SK-MEL-5 (cell line): ENCODE results near the gene SPACDR. TPM values are rescaled to one million over a fixed set of nuclear protein-coding genes. Genes with fewer than 3 reads are reported as not detected.

Experiments
- DNase-seq: peaks from one replicate; pipeline ENCODE4 v3.0.0-alpha.2; 2016; ENCODE audit warnings: low read depth, low spot score
- in situ Hi-C: cut with HindIII; loops from 2 replicates; pipeline ENCODE4 v1.10.0; 2016; ENCODE audit warnings: low sequenced_read_pairs, high pct_unique_total_duplicates, low pct_unique_long_range_greater_than_20kb
- total RNA-seq: library from RNA; depleted of rRNA; stranded (reverse); fragments of >200 nt; shearing (Covaris generic); gene quantifications from 2 replicates; pipeline ENCODE4 v1.2.3, GENCODE V29; 2014

SPACDR gene
- total RNA-seq, 1 experiment from 2014 or later: not detected

DNA sequence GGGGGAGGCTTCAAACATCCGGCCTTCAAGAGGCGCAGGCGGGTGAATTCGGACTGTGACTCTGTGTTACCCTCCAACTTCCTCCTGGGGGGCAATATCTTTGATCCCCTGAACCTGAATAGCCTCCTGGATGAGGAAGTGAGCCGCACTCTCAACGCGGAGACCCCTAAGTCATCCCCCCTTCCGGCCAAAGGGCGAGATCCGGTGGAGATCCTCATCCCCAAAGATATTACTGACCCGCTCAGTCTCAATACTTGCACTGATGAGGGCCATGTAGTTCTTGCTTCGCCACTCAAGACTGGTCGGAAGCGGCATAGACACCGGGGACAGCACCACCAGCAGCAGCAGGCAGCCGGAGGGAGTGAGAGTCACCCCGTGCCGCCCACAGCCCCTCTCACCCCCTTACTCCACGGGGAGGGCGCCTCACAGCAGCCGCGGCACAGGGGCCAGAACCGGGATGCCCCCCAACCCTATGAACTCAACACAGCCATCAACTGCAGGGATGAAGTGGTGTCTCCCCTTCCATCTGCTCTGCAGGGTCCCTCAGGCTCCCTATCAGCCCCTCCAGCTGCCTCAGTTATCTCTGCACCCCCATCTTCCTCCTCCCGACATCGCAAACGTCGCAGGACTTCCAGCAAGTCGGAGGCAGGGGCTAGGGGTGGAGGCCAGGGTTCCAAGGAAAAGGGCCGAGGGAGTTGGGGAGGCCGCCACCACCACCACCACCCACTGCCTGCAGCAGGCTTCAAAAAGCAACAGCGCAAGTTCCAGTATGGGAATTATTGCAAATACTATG lies 33.4 kb downstream of the SPACDR start:
- no peak for DNase-seq
- in situ Hi-C loops: no loop called here

DNA sequence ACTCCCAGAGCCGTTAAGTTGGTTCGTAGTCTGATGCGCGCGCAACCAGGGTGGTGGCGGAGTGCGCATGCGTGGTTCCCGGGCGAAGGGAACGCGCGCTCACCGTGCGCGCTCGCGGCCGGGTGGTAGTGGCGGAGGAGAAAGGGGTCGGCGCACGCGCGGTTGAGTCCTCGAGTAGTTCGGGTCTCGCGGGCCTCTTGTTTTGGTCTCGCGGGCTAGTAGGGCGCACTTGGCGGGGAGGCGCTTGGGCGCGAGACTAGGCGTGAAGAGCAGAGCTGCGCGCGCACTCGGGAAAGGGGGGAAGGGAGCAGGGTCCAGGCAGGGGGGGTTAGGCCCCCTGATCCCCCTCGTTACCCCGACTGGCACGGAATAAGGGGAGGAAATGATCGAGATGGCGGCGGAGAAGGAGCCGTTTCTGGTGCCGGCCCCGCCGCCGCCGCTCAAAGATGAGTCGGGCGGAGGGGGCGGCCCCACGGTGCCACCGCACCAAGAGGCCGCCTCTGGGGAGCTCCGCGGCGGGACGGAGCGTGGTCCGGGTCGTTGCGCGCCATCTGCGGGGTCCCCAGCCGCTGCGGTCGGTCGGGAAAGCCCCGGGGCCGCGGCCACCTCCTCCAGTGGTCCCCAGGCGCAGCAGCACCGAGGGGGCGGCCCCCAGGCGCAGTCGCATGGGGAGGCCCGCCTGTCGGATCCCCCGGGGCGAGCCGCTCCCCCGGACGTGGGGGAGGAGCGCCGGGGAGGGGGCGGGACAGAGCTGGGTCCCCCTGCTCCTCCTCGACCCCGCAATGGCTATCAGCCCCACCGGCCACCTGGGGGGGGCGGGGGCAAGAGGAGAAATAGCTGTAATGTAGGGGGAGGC lies 34.2 kb downstream of the SPACDR start, which contains the start of gene MEPCE:
TSS of gene MEPCE (plus strand) at position 195 of the 856 bp plus-strand sequence. CDS start at position 383, 188 bp downstream.
- in situ Hi-C loops: no loop called here
- peak; percentile 99 for DNase-seq

DNA sequence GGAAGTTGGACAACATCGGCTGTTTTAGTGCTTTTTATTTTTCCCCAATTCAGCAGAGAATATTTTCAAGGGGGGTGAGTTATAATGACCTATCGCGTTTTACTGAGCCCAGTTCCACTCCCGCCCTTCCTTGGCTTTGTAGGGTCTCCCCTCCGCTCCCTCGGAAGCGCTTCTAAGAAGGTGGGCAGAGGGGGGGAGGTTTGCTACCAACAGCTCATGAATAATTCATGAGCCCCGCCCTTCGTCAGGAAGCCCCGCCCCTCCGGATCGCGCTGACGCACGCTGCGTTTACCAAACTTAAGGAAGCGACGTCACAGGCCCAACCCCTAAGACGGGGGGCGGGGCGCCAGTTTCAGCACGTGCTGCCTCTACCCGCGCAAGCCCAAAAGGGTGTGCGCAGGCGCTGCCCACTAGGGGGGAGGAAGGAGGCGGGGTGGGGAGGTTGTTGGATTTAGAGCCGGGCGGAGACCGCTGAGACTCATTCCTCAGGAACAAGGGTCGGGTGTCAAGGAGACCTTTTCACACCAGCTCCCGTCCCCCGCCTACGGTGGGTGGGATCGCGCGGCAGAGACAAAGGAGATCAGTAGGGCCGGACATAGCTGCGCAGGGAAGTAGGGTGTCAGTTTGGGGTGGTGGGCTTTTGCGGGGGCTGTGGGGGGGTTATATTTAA lies 35.0 kb downstream of the SPACDR start:
- in situ Hi-C loops: no loop called here
- DNase-seq: peak; percentile 100

DNA sequence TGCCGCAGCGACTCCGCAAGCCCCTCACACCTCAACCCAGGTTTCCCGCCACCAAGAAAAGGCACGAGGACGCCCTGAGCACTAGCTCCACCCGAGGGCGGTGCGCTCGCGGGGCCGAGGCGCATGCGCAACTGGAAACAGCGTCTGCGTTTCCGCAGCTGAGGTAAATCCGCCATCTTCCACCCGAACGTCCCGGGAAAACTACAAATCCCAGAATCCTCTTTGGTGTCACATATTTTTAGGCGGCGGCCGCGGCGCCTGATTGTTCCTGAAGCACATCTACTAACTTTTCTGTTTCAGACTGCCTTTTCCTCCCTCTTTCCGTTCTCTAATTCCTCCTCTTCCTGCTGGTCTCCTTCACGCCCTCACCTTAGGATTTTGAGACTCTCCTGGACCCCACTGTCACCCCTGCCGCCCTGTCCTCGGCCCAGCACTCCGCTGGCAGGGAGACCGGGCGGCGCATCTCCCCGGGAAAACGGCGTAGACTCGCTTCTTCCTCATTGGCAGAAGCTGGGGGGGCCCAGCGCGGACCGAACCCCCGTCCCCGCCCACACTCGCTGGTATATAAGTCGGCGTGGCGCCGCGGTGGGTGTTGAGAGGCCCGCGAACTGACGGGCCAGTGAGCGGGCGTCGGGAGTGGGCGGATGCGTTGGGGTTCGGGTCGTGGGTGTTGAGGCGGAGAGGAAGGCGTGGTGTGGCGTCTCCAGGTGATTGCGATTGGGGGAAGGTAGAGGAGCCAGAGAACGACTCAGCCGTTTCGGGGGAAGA lies 35.7 kb downstream of the SPACDR start, which contains the start of gene ZCWPW1:
TSS of gene ZCWPW1 (minus strand) at position 505 of the 768 bp plus-strand sequence. CDS start 8,054 bp downstream, outside the sequence.
- in situ Hi-C loops: no loop called here
- peak; percentile 98 for DNase-seq

DNA sequence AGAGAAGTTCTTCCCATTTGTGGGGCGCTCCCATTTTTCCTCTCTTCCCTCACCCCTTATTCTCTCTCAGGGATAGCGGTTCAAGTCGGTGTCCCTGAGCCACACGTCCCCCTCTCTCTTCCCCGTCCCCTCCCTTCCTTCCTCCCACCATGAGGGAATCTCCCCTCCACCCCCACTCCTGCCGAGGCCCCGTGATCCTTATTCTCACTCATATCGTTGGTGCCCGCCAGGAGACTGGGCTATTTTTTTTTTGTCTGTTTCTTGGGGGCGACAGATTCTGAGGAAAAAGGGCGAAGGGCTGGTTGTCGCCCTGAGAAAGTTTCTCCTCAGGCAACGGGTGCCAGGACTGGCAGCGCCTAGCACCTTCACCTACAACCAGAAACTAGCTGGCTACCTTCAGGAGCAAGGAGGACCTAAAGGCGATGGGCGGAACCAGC lies 36.3 kb downstream of the SPACDR start:
- DNase-seq: no peak
- in situ Hi-C loops: no loop called here

DNA sequence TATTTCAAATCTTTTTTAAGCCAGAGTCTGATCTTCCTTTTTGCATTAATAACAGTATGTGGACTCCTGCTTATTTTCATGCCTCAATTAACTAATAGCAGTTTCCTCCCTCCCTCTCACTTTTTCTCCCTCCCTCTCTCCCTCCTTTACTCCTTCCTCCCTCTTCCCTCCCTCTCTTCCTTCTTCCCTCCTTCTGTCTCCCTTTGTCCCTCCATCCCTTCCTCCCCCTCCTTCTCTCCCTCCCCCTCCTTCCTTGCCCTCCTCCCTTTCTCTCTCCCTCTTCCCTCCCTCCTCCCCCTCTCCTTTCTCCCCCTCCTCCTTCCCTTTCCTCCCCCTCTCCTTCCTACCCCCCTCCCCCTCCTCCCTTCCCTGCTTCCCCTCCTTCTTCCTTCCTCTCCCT lies 37.5 kb downstream of the SPACDR start:
- no peak for DNase-seq
- in situ Hi-C loops: no loop called here

DNA sequence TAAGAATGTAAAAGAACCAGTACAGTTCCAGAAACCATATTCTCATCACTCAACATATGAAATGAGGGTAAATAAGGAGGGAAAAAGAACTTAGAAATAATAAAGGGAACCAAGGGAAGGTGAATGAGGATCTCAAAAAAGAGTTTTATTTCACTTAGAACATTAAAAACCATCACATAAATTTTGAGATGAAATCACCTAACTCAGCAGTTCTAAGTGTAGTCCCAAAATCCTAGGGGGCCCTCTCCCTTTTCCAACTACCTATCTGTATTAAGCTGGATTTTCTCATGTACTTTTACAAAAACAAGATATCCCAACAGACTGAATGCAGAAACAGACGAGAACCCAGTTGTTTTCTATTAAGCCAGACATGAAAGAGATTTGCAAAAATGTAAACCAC lies 38.7 kb downstream of the SPACDR start:
- DNase-seq: no peak
- in situ Hi-C loops: no loop called here

DNA sequence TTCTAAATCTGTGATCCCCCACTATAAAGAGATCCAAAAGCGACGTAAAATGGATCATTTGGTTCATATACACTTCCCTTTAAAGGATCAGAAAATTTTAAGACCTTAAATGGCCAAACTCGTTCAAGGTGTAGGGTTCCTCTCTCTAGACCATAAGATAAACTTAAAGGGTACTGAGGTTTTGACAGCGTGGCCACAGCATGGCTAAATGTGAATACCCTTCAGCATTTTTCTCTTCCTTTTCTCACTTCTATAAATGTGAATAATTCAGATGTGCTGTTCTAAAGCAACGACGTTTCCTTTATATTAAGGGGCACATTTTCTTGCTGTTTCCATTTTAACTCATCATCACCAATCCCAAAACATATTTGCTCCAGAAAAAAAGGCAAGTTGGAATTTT lies 40.7 kb downstream of the SPACDR start:
- DNase-seq: no peak
- in situ Hi-C loops: no loop called here

DNA sequence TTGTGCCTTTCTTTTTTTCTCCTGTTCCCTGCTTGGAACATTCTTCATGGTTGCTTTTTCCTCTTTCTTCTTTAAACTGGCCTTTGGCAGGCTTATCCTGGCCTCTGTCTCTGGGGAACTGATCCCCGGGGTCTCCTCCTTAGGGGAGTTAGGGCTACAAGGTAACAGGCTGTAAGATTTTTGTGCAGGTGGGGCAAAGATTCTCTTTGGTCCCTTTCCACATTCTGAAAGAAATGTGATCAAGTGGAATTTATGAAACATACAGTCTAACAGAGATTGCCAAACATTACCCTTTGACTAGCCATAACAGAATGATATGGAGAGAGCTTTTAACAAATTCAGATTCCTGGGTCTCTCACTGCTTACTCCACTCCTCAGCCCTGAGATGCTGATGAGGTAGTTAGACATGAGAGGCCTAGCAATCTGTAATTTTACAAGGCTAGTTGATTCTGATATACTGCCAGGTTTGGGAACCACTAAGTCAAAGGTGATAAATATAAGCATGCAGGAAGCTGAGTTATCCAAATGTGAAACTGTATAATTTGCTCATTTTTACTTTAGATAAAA lies 44.3 kb downstream of the SPACDR start:
- no peak for DNase-seq
- in situ Hi-C loops: no loop called here

DNA sequence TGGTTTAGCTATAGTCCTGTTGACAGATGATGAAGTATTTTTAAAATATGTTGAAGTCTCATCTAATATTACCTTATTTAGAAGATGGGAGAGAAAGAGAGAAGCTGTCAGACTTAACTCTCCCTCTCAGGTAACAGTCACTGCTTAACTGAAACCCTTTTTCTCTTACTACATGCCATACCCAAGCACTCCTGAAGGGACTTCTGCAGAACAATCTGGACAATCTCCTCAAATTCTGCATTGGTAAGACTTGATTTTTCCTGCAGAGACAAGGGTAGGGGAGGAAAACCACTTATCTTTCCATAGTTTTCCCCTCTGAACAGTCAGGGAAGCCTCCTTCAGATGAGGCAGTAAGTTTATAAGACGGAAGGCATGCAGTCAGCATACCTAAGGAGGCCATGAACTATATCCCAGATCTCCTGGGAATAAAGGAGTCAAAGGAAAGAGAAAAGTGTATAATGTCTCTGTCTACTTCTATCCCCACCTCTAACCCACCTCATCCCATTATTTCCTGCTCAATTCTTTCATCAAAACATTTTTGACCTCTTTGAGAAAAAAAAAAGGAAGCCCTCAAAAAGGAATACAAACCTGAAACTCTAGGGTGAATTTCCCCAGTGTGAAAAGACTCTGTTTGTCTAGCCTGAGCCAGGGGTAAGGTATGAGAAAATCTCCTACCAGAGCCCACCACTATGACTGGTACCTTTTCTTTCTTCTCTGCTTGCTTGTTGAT lies 45.0 kb downstream of the SPACDR start:
- no peak for DNase-seq
- in situ Hi-C loops: no loop called here

DNA sequence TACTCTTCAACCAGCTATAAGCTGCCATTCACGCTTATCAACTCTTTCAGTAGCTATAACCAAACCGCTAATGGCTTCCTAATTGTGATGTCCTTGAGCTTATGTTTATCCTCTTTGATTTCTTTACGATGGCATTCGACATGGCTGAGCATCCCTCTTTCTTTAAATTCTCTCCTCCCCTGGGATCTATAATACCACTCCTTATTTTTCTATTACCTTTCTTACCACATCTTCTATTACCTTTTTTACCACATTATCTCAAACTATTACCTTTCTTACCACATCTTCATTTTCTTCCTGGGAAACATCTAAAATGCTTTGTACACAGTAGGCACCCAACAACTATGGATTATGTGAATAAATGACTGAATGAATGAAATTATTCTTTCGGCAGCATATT lies 48.6 kb downstream of the SPACDR start:
- no peak for DNase-seq
- in situ Hi-C loops: no loop called here

DNA sequence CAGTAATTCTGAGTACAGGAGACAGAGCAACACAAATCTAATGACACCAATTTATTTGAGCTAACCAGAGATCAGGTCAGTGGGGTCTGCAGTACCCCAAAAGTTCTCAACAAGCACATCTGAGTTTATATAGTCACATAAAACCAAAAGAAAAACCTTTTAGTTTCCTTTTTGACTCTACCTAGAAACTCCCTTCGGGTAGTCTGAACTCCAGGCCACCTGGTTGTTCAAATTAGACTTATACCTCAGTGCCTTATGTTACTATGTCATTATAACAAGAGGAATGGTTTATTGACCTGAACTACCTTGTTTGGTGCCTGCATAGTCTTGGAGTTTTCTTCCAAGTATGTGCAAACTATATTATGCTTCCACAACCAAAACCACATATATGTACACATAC lies 50.2 kb downstream of the SPACDR start:
- no peak for DNase-seq
- in situ Hi-C loops: no loop called here

DNA sequence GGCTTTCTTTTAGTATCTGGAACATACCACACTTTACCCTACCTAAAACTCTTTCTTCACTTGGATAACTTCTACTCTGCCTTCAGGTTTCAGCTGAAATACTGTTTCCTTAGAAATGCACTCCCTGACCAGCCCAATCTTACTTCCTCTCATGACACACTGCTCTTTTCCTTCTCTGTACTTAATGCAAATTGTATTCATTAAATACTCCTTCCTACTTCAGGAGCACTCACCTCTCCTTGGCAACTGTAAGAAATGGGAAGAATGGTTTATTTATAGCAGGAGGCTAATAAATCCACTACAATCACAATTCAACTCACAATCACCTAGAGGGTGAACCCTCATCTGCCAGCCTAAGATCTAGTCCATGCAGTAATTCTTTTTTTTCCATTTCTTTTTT lies 50.7 kb downstream of the SPACDR start:
- in situ Hi-C loops: no loop called here

DNA sequence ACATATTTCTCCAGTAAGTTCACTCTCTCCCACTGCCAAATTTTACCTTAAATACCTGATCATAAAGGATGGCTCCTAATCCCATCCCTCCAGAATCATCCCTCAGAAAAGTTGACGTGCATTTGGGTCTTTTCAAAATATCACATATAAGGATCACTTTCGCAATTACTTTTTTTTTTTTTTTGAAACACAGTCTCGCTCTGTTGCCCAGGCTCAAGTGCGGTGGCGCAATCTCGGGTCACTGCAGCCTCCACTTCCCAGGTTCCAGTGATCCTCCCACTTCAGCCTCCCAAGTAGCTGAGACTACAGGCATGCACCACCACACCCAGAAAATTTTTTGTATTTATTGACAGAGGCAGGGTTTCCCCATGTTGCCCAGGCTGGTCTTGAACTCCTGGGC lies 53.0 kb downstream of the SPACDR start:
- in situ Hi-C loops: no loop called here
- no peak for DNase-seq

More for the DNA sequence above, 50.7 kb downstream of the SPACDR start:
- DNase-seq: no peak

DNA sequence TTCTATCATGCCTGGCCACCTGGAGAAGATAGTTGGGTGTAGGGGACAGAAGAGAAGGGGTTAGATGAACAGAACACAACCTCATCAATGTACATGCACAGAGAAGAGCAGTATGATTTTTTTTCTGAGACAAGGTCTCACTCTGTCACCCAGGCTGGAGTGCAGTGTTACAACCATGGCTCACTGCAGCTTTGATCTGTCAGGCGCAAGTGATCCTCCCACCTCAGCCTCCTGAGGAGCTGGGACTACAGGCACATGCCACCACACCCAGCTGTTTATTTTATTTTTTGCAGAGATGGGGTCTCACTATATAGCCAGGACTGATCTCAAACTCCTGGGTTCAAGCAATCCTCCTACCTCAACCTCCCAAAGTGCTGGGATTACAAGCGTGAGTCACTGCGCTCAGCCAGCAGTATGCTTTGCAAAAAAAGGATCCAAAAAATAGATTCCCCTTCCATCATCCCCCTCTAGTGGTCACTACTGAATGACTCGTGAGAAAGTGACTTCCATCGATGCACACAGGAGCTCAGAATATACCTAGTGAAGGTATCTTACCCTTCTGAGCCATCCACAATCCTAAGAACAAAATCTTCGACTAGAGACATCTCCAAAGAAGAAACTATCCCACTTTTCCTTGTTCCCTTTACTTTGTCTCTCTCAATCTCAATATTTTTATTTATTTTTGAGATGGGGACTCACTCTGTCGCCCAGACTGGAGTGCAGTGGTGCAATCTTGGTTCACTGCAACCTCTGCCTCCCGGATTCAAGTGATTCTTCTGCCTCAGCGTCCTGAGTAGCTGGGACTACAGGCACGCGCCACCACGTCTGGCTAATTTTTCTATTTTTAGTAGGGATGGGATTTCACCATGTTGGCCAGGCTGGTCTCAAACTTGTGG lies 56.5 kb downstream of the SPACDR start:
- in situ Hi-C loops: no loop called here
- DNase-seq: peak; percentile 83

DNA sequence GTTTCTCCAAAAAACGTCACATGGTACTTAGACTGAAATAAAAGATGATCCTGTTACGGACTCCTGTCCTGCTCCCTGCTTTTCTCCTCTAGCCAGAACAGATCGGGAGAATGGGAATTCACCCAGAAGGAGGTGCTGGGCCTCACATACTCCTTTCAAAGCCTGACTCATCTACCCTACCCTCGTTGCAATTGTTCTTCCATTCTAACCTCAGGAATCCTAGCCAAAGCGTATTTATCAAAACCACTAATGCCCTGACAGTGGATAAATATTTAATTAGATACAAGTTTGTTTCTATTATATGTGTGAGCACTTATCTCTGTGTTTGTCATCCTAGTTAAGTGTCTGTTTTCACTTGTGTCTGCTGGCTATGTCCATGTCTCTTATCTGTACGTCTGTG lies 57.3 kb downstream of the SPACDR start:
- in situ Hi-C loops: no loop called here
- no peak for DNase-seq
